OCI-M2 (cell line): ENCODE measurements around the gene SERPINB4.
"Not testable (repeated sequence)": the region's sequence is repeated elsewhere in the genome, so short reads cannot be mapped to it uniquely, and the experiment has no call there.

Experiments
- DNase-seq: peaks from one replicate; lab custom pipeline; 2025; ENCODE audit not compliant: unreplicated experiment; lab: John Stamatoyannopoulos, UW

The SERPINB4 gene

GRCh38 chr18:63644142-63644541 lies at the start of gene SERPINB4:
SERPINB4 (minus strand) TSS chr18:63644256; CDS start chr18:63643577, 679 bp downstream.
- not testable (repeated sequence) for DNase-seq

- DNase-seq, result no peak
Measured at GRCh38 chr18:63689064-63689463, 45.0 kb upstream of the SERPINB4 start.

GRCh38 chr18:63686871-63687270 lies 42.8 kb upstream of the SERPINB4 start:
- DNase-seq, result no peak

DNA sequence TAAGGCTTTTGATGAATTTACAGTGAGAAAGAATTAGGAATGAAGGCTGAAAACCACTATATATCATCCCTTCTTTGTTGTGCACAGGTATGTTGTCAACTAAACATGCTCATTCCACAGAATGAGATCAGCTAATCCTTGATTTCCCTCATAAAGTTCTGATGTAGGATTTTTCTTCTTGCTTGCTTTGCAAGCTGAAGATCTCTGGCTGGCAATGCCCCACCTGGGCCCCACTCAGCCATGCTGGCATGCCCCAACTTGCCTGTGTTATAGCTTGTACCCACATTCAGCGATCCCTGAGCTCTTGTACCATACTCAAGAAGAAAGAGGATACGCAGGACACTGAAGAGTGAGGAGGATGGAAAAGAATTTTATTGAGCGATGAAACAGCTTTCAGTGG lies 40.7 kb upstream of the SERPINB4 start:
- DNase-seq, result no peak

GRCh38 chr18:63683890-63684289 lies 39.8 kb upstream of the SERPINB4 start:
- DNase-seq, result no peak

- no peak for DNase-seq
Measured at GRCh38 chr18:63683152-63683551, 39.1 kb upstream of the SERPINB4 start.

DNA sequence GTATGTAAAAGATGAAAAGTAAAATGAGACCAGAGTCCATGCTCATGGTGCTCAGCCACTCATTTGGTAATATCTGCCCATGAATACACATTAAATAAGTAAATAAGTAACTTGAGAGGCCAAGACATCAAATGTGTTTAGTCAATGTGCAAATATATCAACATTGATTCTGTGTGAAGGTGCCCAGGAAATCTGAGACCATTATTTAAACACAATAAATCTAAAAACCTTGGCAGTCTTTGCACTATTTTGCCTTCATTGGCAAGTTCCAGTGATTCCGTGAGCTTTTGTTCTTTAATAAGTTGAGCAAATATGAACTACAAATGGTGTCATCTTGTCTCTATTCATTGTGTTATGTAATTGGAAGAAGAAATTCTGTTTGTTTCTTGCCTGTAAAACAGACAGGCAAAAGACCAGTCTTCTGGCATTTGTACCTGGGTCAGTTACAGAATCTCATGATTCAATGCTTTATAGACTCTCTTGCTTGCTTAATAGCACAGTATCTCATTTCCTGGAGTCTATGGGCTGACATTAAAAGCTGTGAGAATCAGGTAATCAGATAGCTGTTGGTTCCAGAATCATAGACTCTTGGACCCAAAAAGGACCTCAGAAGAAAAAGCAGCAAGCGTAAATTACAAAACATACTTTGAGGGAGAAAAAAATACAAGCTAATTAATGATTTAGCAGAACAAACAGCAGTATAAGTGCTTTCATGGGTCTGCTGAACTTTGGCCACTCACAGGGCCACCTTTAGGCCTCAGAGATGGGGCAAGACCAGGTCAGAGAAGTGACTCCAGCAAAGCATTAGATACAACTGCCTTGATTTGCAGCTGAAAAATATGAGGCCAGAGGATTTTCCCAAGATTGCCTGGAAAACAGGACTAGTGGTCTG lies 37.6 kb upstream of the SERPINB4 start:
- no peak for DNase-seq

DNA sequence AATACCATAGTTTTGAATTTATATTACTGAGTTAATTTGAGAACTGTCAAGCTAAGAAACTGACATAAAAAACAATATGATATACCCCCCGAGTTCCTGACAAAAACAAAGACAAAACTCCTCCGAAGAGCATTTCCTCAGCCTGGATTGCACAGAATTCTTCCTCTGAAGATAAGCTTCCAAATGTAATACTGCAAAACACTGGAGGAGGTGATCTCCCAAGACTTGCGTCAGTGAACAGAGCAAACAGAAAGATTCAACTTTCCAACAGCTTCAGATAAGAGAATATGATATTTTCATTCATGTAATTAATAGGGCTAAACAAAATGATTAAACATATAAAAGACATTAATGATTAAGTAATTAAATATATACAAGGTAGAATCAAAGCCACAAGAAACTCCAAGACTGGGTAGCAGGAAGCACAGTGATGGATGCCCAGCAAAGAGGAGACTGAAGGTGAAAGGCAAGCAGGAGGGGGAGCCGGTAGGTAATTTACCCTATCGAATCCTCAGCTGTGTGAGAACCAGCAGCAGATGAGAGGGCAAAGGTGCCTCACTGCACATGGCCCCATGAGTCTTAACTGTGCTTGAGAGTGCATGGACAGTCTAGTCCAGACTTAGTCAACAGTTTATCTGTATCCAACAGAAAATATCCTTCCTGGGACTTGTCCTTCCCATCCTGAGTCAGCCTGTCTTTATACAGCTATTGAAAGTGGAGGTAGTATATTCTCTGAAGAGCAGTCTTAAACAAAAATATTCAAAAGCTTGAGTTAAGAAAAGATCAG lies 36.0 kb upstream of the SERPINB4 start:
- DNase-seq, result no peak

GRCh38 chr18:63677500-63678225 lies 33.6 kb upstream of the SERPINB4 start:
- no peak for DNase-seq

GRCh38 chr18:63676526-63677323 lies 32.7 kb upstream of the SERPINB4 start:
- no peak for DNase-seq

DNA sequence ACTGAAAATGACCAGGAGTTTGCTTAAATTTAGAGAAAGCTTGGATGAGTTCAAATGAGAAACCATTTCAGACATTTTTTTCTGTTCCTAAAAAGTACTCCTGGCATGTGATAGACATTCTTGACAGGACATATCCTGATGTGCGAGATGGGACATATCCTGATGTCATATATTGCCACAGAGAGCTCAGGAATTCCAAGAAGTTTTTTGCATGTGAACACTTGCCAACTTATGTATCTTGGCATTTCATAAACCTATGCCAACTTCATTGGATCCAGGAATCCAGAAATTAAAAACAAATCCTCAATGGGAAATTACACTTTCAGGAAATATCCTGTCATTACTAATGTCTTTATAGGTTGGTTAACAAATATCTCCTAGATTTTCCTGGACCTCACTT lies 20.5 kb upstream of the SERPINB4 start:
- DNase-seq, result no peak

- not testable (repeated sequence) for DNase-seq
Measured at GRCh38 chr18:63661750-63662149, 17.7 kb upstream of the SERPINB4 start, which contains the start of gene SERPINB3. SERPINB3 (minus strand) TSS chr18:63661893; CDS start chr18:63661216, 677 bp downstream.

DNA sequence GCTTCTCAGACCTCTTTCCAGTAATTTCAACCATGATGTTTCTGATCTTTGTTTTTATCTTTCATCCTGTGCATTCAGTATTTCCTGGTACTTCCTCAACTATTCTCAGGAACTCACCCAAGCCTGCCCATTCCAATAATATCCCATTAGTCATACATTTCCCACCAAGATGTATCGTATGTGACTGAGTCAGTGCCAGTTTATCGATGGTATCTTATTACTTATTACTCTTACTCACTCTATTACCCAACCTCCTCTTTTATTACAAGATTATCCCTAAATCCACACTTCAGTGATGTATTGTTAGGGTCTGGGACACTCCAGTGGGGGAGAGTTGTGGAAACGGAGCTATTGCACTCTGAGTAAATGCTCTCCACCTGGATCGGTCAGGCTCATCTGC lies 14.9 kb upstream of the SERPINB4 start:
- DNase-seq, result not testable (repeated sequence)

- not testable (repeated sequence) for DNase-seq
Measured at GRCh38 chr18:63650271-63650670, 6.2 kb upstream of the SERPINB4 start.

DNA sequence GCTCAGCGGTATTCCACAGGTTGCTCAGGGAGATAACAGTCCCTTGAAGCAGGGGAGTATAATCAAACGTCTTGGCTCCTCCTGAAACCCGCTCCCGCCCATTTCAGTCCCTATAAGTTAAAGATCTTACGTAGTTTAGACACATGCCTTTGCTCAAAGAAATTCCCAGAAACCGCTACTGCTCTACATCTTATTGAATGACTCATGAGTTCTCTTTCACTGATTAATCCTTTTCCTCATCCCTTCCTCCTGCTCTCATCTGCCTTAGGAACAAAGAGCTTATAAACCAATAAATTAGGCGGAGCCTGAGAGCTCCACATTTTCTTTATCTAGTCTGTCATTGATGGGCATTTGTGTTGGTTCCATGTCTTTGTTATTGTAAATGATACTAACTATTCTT lies 4.2 kb upstream of the SERPINB4 start:
- no peak for DNase-seq

GRCh38 chr18:63646936-63647335 lies 2.9 kb upstream of the SERPINB4 start:
- no peak for DNase-seq

DNA sequence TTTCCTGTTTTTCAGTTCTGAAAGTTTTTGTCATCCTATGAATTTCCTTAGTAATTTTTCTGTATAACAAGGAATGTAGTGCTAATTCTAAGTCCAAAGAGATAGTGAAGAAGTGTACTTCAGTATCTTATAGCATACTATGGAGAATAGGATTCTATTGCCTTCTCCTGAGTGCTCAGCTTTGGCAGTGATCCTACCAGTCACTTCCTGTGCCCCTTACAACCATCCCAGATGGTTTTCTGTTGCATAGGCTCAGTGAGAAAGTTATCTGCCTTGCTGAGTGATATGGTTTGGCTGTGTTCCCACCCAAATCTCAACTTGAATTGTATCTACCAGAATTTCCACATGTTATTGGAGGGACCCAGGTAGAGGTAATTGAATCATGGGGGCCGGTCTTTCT lies 638 bp upstream of the SERPINB4 start:
- DNase-seq, result not testable (repeated sequence)

GRCh38 chr18:63642668-63643356 lies 1.2 kb downstream of the SERPINB4 start:
- DNase-seq, result not testable (repeated sequence)

- DNase-seq, result not testable (repeated sequence)
Measured at GRCh38 chr18:63641157-63641680, 2.8 kb downstream of the SERPINB4 start.
